Measurements from ENCODE around the gene PTTG1. TPM values are rescaled to one million over a fixed set of nuclear protein-coding genes. Genes with fewer than 3 reads are reported as not detected.

The PTTG1 gene
- total RNA-seq, 4 donors from 2014 or later, result 2.5 to 13.9 (median 6.1) TPM

GRCh38 chr5:160380041-160380440 lies 41.6 kb upstream of the PTTG1 start:
- DNase-seq (ENCODE audit: low spot score), result no peak
- no peak for TF ChIP-seq CTCF (IDR thresholded peaks at IDR 0.05)
- ATAC-seq (ENCODE audit: low FRiP score), result no peak

GRCh38 chr5:160382346-160382745 lies 39.3 kb upstream of the PTTG1 start:
- no peak for DNase-seq (ENCODE audit: low spot score)
- no peak for ATAC-seq (ENCODE audit: low FRiP score)

GRCh38 chr5:160384681-160385080 lies 37.0 kb upstream of the PTTG1 start:
- no peak for ATAC-seq (ENCODE audit: low FRiP score)
- TF ChIP-seq CTCF (IDR thresholded peaks at IDR 0.05), result no peak
- no peak for DNase-seq (ENCODE audit: low spot score)

More at GRCh38 chr5:160382346-160382745, 39.3 kb upstream of the PTTG1 start:
- TF ChIP-seq CTCF (IDR thresholded peaks at IDR 0.05), result no peak

- no peak for TF ChIP-seq CTCF (IDR thresholded peaks at IDR 0.05)
- DNase-seq (ENCODE audit: low spot score) (no peak), ATAC-seq (ENCODE audit: low FRiP score) (no peak)
These were observed 36.2 kb upstream of the PTTG1 start for GRCh38 chr5:160385496-160385895.

GRCh38 chr5:160387445-160387844 lies 34.2 kb upstream of the PTTG1 start:
- no peak for TF ChIP-seq CTCF (IDR thresholded peaks at IDR 0.05)
- no peak for ATAC-seq (ENCODE audit: low FRiP score)
- no peak for DNase-seq (ENCODE audit: low spot score)

GRCh38 chr5:160390787-160391696 lies 30.6 kb upstream of the PTTG1 start:
- DNase-seq (ENCODE audit: low spot score) (no peak), ATAC-seq (ENCODE audit: low FRiP score) (no peak)
- no peak for TF ChIP-seq CTCF (IDR thresholded peaks at IDR 0.05)

- no peak for ATAC-seq (ENCODE audit: low FRiP score)
- TF ChIP-seq CTCF (IDR thresholded peaks at IDR 0.05), result no peak
- DNase-seq (ENCODE audit: low spot score), result no peak
These were observed 26.5 kb upstream of the PTTG1 start for GRCh38 chr5:160395111-160395510.

Data from omental fat pad (tissue), 4 donors.